OCI-LY1 (cell line): Measurements from ENCODE around the gene SCOC.

ENCODE experiments used
- H2AFZ ChIP-seq: fragments of 200-600 bp; sonication (generic), shearing (Covaris generic); 2 replicates; pipeline ENCODE4 v1.6.0; 2014; ENCODE audit warnings: antibody characterized with exemption, mild to moderate bottlenecking, low read length
- H3F3A ChIP-seq: fragments of 200-600 bp; sonication (generic), shearing (Covaris generic); 2 replicates; pipeline ENCODE4 v1.6.0; 2014; ENCODE audit warnings: mild to moderate bottlenecking, antibody characterized with exemption, low read length, moderate library complexity; ENCODE audit not compliant: insufficient read depth
- H3K27ac ChIP-seq: fragments of 200-600 bp; sonication (generic); 2 replicates; pipeline ENCODE4 v1.5.1; 2014; ENCODE audit warnings: low read length, mixed run types, mild to moderate bottlenecking, low read depth; ENCODE audit not compliant: poor library complexity, severe bottlenecking
- H3K27me3 ChIP-seq: fragments of 200-600 bp; sonication (generic); 2 replicates; pipeline ENCODE4 v1.6.0; 2014; ENCODE audit warnings: antibody characterized with exemption, mild to moderate bottlenecking, low read length, moderate library complexity; ENCODE audit not compliant: insufficient read depth
- H3K36me3 ChIP-seq: fragments of 200-600 bp; sonication (generic); 2 replicates; pipeline ENCODE4 v1.6.1; 2014; ENCODE audit warnings: mild to moderate bottlenecking, antibody characterized with exemption, low read length, moderate library complexity, mixed read lengths; ENCODE audit not compliant: insufficient read depth
- H3K4me1 ChIP-seq: fragments of 200-600 bp; sonication (generic); 2 replicates; pipeline ENCODE4 v1.5.1; 2014; ENCODE audit warnings: mild to moderate bottlenecking, low read length, moderate library complexity; ENCODE audit not compliant: insufficient read depth, severe bottlenecking
- H3K4me2 ChIP-seq: fragments of 200-600 bp; sonication (generic), shearing (Covaris generic); 2 replicates; pipeline ENCODE4 v1.6.1; 2014; ENCODE audit warnings: low read length
- H3K4me3 ChIP-seq: fragments of 200-600 bp; sonication (generic); 2 replicates; pipeline ENCODE4 v1.5.1; 2014; ENCODE audit warnings: low read length, low read depth, mild to moderate bottlenecking, mixed read lengths; ENCODE audit not compliant: poor library complexity, severe bottlenecking
- H3K79me2 ChIP-seq: fragments of 200-600 bp; shearing (Covaris generic); 2 replicates; pipeline ENCODE4 v1.6.1; 2016; ENCODE audit warnings: mixed run types, low read length, mixed read lengths; ENCODE audit not compliant: insufficient read depth
- H3K9ac ChIP-seq: fragments of 200-600 bp; sonication (generic), shearing (Covaris generic); 2 replicates; pipeline ENCODE4 v1.6.1; 2014; ENCODE audit warnings: mild to moderate bottlenecking, low read length, mixed read lengths
- H3K9me2 ChIP-seq: fragments of 200-600 bp; sonication (generic), shearing (Covaris generic); 2 replicates; pipeline ENCODE4 v1.6.1; 2014; ENCODE audit warnings: low read depth, mild to moderate bottlenecking, low read length, mixed read lengths
- H3K9me3 ChIP-seq: fragments of 200-600 bp; shearing (Covaris generic); 2 replicates; pipeline ENCODE4 v1.6.1; 2014; ENCODE audit warnings: low read length, mixed read lengths
- H4K20me1 ChIP-seq: fragments of 200-600 bp; sonication (generic), shearing (Covaris generic); 2 replicates; pipeline ENCODE4 v1.6.0; 2016; ENCODE audit warnings: mild to moderate bottlenecking, low read length; ENCODE audit not compliant: insufficient read depth
- EZH2 ChIP-seq: fragments of 200-600 bp; sonication (generic), shearing (Covaris generic); IDR thresholded peaks from 2 replicates; pipeline ENCODE4 v1.8.0; 2017; ENCODE audit warnings: borderline replicate concordance, mixed run types, mild to moderate bottlenecking, antibody characterized with exemption, low read length, moderate library complexity, mixed read lengths
- TF ChIP-seq, protein P1 (sequence below): fragments of 200-600 bp; sonication (generic), shearing (Covaris generic); IDR thresholded peaks from 2 replicates; pipeline ENCODE4 v1.5.1; 2017; ENCODE audit warnings: mild to moderate bottlenecking, antibody characterized with exemption, low read length, moderate library complexity, mixed read lengths

Gene SCOC

DNA sequence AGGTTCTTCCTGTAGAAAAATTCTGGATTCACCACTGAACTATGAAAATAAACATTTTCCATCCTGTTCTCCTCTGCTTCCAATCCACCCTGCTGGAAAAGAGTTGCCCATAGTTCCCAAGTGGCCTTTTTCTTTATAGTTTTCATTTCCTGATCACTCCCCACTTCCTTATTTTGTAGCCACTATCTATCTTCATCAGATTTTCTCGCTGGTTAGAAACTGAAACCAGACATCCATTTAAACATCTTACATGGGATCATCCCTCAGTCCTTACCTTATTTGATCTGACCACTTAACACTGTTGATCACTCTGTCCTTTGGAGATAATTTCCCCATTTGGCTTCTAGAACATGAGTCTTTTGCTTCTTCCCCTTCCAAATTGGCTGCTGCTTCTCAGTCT is 42.2 kb upstream of the SCOC start:
- H3K9me3 ChIP-seq, result no peaks in the 10 kb centered on the region
- H3K4me3 ChIP-seq, result no peak overlapping the region
- no peaks in the 10 kb centered on the region; the same call in 1 of the 2 replicates for H3K27me3 ChIP-seq
- H3K4me2 ChIP-seq, result no peak overlapping the region
- H4K20me1 ChIP-seq, result no peaks in the 10 kb centered on the region
- H2AFZ ChIP-seq, result no peak overlapping the region
- H3K79me2 ChIP-seq, result no peaks in the 10 kb centered on the region
- TF ChIP-seq EZH2, result no peak
- TF ChIP-seq, protein P1, sequence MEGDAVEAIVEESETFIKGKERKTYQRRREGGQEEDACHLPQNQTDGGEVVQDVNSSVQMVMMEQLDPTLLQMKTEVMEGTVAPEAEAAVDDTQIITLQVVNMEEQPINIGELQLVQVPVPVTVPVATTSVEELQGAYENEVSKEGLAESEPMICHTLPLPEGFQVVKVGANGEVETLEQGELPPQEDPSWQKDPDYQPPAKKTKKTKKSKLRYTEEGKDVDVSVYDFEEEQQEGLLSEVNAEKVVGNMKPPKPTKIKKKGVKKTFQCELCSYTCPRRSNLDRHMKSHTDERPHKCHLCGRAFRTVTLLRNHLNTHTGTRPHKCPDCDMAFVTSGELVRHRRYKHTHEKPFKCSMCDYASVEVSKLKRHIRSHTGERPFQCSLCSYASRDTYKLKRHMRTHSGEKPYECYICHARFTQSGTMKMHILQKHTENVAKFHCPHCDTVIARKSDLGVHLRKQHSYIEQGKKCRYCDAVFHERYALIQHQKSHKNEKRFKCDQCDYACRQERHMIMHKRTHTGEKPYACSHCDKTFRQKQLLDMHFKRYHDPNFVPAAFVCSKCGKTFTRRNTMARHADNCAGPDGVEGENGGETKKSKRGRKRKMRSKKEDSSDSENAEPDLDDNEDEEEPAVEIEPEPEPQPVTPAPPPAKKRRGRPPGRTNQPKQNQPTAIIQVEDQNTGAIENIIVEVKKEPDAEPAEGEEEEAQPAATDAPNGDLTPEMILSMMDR, result no peak
- no peaks in the 10 kb centered on the region for H3K9me2 ChIP-seq
- no peak overlapping the region for H3K27ac ChIP-seq
- H3K4me1 ChIP-seq, result no peaks in the 10 kb centered on the region
- H3K36me3 ChIP-seq, result no peaks in the 10 kb centered on the region
- H3K9ac ChIP-seq, result no peak overlapping the region
- H3F3A ChIP-seq, result no peaks in the 10 kb centered on the region

DNA sequence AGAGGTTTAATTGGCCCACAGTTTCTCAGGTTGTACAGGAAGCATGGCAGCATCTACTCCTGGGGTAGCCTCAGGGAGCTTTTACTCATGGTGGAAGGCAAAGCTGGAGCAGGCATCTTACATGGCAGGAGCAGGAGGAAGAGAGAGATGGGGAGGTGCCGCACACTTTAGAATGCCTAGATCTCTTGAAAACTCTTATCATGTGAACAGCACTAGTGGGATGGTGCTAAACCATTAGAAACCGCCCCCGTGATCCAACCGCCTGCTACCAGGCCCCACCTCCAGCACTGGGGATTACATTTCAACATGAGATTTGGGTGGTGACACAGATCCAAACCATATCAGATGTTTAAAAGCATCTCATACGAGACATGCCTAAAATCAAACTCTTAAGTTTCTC is 41.6 kb upstream of the SCOC start:
- peaks cover under 1% of the 10 kb centered on the region; the same call in 1 of the 2 replicates for H3K9me3 ChIP-seq
- H2AFZ ChIP-seq, result no peak overlapping the region
- H3K4me3 ChIP-seq, result no peak overlapping the region
- no peaks in the 10 kb centered on the region for H3K79me2 ChIP-seq
- no peak overlapping the region for H3K9ac ChIP-seq
- H4K20me1 ChIP-seq, result no peaks in the 10 kb centered on the region
- no peak overlapping the region for H3K4me2 ChIP-seq
- no peak overlapping the region for H3K27ac ChIP-seq
- H3K4me1 ChIP-seq, result no peaks in the 10 kb centered on the region
- no peaks in the 10 kb centered on the region for H3F3A ChIP-seq
- TF ChIP-seq, protein P1, result no peak
- no peak for TF ChIP-seq EZH2
- no peaks in the 10 kb centered on the region for H3K9me2 ChIP-seq
- no peaks in the 10 kb centered on the region for H3K36me3 ChIP-seq
- H3K27me3 ChIP-seq, result no peaks in the 10 kb centered on the region; the same call in 1 of the 2 replicates

DNA sequence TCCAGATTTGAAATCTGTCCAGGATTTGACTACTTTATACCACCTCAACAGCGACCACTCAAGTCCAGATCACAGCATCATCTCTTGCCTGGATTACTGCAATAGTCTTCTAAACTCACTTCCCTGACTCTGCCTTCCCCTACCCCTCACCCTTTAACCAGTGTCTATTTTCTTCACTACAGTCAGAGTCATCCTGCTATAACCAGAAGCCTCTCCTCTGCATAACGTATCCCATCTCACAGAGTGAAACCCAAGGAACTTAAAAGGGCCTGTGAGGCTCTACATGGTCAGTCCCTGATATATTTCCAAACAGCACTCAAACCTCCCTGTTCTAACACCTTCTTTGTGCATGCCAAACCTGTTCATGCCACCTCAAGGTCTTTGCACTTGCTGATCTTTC is 40.7 kb upstream of the SCOC start:
- H3K4me3 ChIP-seq, result no peak overlapping the region
- no peak overlapping the region for H2AFZ ChIP-seq
- H3K4me2 ChIP-seq, result no peak overlapping the region
- no peaks in the 10 kb centered on the region for H3K4me1 ChIP-seq
- no peaks in the 10 kb centered on the region; the same call in 1 of the 2 replicates for H3K27me3 ChIP-seq
- H3K9ac ChIP-seq, result no peak overlapping the region
- H3F3A ChIP-seq, result no peaks in the 10 kb centered on the region
- peaks cover 4% of the 10 kb centered on the region; the same call in 1 of the 2 replicates for H3K9me3 ChIP-seq
- TF ChIP-seq EZH2, result no peak
- TF ChIP-seq, protein P1, result no peak
- H3K27ac ChIP-seq, result no peak overlapping the region
- H3K79me2 ChIP-seq, result no peaks in the 10 kb centered on the region
- H3K36me3 ChIP-seq, result no peaks in the 10 kb centered on the region
- H4K20me1 ChIP-seq, result no peaks in the 10 kb centered on the region
- H3K9me2 ChIP-seq, result no peaks in the 10 kb centered on the region
